Endometrium (tissue), 2 donors: Measurements from ENCODE around the gene ZNF630.
"Not testable (repeated sequence)": the region's sequence is repeated elsewhere in the genome, so short reads cannot be mapped to it uniquely, and the experiment has no call there.

Experiments used
- FAIRE-seq: peaks from 2 replicates; lab custom pipeline; 2012; peaks lifted over from hg19 to GRCh38; lab: Jason Lieb, UNC
- donor health status: control.
- donor health status: control.

The ZNF630 gene

GRCh38 chrX:48071064-48071985, at the start of gene ZNF630:
TSS of gene ZNF630 (minus strand) at chrX:48071640. CDS start at chrX:48066886, 4,754 bp downstream.
- no peak for FAIRE-seq

GRCh38 chrX:48107717-48108116, 36.3 kb upstream of the ZNF630 start:
- FAIRE-seq: no peak

GRCh38 chrX:48102874-48103374, 31.5 kb upstream of the ZNF630 start:
- FAIRE-seq: no peak

DNA sequence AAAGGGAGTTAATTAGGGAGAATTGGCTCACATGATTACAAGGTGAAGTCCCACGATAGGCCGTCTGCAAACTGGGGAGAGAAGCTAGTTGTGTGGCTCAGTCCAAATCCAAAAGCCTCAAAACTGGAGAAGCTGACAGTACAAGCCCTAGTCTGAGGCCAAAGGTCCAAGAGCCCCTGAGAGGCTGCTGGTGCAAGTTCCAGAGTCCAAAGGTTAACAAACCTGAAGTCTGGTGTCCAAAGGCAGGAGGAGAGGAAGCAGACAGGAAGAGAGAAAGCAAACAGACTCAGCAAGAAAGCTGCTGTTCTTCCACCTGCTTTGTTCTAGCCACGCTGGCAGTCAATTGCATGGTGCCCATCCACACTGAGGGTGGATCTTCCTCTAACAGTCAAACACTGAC, 30.0 kb upstream of the ZNF630 start:
- no peak for FAIRE-seq

- not testable (repeated sequence) for FAIRE-seq
Measured at GRCh38 chrX:48092558-48092957, 21.1 kb upstream of the ZNF630 start.

- no peak for FAIRE-seq
Measured at GRCh38 chrX:48090123-48090522, 18.7 kb upstream of the ZNF630 start.

GRCh38 chrX:48086082-48086481, 14.6 kb upstream of the ZNF630 start:
- FAIRE-seq: no peak

GRCh38 chrX:48083706-48084105, 12.3 kb upstream of the ZNF630 start:
- no peak for FAIRE-seq

DNA sequence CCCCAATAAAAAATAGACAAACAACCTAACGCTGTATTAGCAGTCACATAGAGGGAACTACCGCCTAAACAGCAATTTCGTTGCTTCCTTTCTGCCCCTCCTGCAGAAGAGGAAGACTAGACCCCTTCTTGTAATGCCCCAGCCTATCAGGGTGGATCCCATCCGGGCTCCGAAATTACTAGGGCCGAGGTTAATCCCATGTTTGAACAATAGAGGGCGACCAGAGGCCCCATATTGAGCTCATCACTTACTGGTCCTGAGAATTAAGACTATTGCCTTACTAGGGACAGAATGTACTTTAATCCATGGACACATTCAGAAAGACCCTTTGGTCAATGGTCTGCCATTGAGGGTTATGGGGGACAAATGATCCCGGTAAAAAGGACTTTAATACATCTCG, 11.8 kb upstream of the ZNF630 start:
- FAIRE-seq: no peak

DNA sequence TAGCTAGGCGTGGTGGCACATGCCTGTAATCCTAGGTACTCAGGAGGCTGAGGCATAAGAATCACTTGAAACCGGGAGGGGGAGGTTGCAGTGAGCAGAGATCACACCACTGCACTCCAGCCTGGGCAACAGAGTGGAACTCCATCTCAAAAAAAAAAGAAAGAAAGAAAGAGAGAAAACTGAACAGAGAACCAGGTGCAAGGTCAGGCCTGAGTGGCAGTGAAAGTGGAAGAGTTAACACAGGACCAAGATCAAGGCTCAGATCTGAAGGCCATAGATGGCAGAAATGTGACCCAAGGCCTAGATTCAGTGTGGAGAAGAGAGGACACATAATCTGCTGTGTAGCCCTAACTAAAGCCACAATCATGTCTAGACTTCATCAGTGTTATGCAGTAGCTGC, 4.9 kb upstream of the ZNF630 start:
- no peak for FAIRE-seq

DNA sequence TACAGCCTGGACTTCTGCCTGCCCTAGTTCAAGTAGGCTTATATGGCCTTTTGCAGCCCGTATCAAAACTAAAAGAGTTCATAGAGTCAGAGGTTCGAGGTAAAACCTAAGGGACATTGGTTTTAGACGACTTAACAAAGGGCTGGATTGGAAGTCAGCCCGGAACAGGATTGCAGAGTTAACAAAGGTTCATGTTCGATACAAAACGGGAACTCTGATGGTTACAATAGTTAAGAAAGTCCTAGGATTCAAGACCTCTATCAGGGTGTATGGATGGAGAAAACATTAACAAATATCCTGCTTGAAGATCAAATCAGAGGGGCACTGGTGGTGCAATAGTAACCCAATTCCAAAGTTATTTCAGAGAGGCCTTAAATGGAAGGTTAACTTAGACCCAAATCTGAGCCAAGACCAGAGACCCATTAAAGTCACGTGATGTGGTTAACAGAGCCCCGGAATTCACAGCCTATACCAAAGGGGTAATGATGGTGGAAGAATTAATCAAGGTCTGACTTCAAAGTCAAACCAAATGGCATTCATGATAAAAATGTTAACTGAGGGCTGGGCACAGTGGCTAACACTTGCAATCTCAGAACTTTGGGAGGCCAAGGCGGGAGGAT, 656 bp upstream of the ZNF630 start:
- FAIRE-seq: no peak

- FAIRE-seq: no peak
Measured at GRCh38 chrX:48068096-48068887, 3.1 kb downstream of the ZNF630 start.

DNA sequence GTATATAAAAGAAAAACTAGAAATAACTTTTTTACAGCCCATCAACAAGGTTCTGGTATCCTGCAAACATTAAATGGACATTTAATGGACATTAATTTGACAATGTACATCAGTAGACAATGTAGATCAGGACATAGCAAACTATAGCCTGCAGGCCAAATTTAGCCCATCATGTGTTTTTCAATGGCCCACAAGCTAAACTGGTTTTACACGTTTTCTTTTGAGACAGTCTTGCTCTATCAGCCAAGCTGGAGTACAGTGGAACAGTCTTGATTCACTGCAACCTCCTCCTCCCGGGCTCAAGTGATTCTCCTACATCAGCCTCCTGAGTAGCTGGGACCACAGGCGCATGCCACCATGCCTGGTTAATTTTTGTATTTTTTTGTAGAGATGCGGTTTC, 7.2 kb downstream of the ZNF630 start:
- FAIRE-seq: no peak

GRCh38 chrX:48059296-48059639, 12.2 kb downstream of the ZNF630 start:
- no peak for FAIRE-seq

GRCh38 chrX:48058621-48059295, 12.7 kb downstream of the ZNF630 start:
- no peak for FAIRE-seq

DNA sequence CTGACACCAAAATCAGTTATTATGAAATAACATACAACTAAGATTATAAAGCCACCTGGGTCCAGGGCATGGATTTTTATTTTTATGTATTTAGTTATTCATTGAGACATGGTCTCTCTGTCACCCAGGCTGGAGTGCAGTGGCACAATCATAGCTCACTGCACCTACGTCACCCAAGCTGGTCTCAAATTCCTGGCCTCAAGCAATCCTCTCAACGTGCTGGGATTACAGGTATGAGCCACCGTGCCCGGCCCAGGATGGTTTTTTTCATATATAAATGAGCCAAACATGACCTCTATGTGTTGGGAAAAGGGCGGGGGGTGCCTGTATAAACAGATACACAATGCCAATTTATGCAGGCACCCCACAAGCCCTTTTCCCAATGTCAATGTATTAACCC, 24.6 kb downstream of the ZNF630 start:
- no peak for FAIRE-seq

DNA sequence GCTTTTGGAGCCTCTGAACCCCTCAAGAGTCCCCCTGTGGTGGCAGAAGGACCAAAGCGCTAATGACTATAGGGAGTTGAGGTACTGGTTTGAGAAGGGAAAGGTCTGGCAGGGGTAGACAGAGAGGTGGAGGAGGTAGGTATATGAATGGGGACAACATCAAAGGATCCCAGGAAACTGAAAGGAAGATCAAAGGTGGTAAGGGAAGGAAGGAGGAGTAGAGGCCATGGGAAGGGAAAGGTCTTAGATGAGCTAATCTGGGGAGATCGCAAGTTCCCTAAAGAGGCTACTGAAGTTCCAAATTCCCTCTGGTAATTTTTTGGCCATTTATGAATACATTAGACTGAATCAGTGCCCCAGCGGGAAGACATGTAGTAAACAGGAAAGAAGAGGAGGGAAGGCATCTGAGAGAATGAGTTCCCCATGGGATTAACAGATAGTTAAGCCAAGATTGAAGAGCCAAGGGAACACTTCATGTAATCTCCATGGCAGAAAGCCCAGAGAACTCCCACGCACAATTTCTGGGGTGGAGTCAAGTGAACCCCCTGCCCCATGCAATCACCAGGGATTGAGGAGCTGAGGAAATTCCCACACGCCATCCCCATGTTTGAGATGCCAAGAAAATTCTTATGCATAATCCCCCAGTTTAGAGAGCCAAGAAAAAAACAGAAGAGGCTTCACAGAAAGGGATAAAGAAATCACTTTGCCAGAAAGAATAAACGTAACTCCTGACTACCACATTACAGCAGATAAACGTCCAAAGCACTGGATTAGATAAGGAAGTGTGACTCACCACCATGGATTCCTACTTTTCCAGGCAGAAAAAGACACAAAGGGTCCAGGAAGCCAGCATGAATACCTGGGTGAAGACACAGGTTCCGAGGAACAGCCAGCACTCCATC, 25.8 kb downstream of the ZNF630 start:
- FAIRE-seq: no peak

DNA sequence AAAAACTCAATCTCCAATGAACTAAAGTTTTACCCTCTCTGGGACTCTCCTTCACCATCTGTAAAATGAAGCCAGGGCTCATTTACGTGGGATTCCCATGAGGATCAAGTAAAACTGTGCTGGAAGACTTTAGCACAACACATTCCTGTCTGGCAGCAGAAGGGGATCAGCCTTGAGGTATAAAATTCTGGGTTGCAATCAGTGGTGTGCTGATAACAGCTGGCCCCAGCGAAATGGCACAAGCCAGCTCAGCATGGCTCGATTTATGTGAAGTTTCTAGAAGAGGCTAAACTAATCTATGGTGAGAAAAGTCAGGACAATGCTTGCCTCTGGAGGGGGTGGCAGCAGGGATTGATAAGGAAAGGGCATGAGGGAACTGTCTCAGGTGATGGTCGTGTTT, 28.4 kb downstream of the ZNF630 start:
- no peak for FAIRE-seq

DNA sequence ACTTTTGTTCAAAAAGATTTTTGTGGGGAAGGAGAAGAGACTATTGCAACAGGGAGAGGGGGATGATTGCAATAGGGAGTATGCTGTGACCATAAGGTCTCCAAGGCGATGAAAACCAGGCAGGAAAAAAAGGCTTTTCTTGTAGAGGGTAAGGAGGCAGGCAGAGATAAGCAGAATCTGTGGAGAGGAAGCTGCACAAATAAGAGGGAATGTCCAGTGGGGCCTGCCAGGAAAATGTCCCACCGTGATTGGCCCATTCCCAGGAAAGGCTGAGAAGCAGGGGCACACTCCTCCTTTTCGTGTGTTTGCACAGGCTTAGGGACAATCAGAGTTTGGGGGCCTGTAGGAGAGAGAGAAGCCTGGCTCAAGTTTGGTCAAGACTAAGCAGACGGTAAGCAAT, 35.5 kb downstream of the ZNF630 start:
- FAIRE-seq: no peak

DNA sequence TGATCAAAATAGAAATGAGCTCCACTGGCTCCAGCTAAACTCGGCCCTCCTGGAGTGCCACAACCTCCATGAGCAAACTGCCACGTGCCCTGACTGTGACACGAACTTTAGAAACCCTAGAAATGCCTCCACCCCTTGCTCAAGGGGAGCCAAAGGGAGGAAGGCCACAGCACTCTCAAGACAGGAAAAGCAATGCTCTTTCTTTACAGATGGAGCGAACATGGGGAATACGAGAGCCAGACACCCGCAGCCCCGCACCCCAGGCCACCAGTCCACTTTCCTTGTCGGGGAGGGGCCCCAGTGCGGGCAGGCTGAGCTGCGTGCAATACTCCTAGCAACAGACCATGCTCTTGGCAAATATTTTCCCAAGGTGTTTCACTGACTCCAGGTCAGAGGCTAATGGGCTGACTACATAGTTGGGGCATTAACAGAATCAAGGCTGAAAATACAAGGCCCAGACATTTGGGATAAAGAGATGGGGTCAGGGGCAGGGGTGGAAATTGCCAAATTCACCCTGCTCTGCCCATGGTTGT, 40.7 kb downstream of the ZNF630 start:
- FAIRE-seq: not testable (repeated sequence)

DNA sequence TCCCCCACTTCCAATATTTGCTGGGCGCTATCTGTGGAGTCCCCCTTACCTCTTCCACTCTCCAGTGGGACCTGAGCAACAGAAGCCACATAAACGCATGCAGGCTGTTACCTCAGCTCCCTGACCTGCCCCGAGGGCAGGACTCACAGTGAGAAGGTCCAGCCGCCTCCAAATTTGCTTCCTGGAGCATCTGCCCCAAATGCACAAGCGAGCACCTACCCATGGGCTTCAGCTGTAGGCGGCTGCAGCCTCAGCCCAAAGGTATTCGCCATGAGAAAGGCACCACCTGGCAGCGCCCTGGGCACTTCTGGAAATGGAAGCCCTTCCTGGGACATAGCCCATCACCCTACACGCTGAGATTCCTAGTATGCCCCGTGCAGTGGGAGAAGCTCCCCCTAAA, 41.2 kb downstream of the ZNF630 start:
- FAIRE-seq: no peak
